Measurements from ENCODE around the gene EMX1. TPM values are rescaled to one million over a fixed set of nuclear protein-coding genes. Genes with fewer than 3 reads are reported as not detected.

The EMX1 gene
- total and polyA plus RNA-seq, 9 donors = 0.20 to 1.1 (median 0.28) TPM; not detected in 5

DNA sequence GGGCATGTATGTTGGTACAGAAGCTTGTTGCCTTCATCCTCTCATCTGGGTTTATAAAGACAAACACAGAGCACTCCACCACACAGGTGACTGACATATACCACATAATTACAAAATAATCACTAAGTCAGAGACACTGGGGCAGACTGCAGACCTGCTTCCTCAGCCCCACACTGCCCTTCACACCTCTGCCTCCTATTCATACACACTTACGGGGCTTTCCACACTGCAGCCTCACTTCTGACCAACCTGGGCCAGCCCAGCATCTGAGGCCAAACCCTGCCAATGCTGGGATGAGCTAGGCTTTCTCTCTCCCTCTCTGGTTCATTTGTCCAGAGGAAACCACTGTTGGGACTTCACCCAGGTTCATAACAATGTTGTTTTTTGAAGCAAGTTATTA is 4.5 kb downstream of the EMX1 start:
- TF ChIP-seq EP300 (IDR thresholded peaks at IDR 0.05) (no peak), POLR2A (IDR thresholded peaks at IDR 0.05) (no peak)
- TF ChIP-seq, protein P1, sequence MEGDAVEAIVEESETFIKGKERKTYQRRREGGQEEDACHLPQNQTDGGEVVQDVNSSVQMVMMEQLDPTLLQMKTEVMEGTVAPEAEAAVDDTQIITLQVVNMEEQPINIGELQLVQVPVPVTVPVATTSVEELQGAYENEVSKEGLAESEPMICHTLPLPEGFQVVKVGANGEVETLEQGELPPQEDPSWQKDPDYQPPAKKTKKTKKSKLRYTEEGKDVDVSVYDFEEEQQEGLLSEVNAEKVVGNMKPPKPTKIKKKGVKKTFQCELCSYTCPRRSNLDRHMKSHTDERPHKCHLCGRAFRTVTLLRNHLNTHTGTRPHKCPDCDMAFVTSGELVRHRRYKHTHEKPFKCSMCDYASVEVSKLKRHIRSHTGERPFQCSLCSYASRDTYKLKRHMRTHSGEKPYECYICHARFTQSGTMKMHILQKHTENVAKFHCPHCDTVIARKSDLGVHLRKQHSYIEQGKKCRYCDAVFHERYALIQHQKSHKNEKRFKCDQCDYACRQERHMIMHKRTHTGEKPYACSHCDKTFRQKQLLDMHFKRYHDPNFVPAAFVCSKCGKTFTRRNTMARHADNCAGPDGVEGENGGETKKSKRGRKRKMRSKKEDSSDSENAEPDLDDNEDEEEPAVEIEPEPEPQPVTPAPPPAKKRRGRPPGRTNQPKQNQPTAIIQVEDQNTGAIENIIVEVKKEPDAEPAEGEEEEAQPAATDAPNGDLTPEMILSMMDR (IDR thresholded peaks at IDR 0.05) = no peak
- DNase-seq = no peak
- WGBS, 3 donors = 85 to 89% (median 86%) methylated on average over 1 of the region's 1 CpG
- no peaks in the 10 kb centered on the region for H3K27me3 ChIP-seq
- H3K27ac ChIP-seq = no peak overlapping the region
- intact Hi-C loops (cut with DNase I) = no loop called here
- no peaks in the 10 kb centered on the region for H3K36me3 ChIP-seq
- H3K9me3 ChIP-seq = no peaks in the 10 kb centered on the region
- H3K4me3 ChIP-seq = no peak overlapping the region
- H3K4me1 ChIP-seq (ENCODE audit: insufficient read depth) = peaks cover 9% of the 10 kb centered on the region

DNA sequence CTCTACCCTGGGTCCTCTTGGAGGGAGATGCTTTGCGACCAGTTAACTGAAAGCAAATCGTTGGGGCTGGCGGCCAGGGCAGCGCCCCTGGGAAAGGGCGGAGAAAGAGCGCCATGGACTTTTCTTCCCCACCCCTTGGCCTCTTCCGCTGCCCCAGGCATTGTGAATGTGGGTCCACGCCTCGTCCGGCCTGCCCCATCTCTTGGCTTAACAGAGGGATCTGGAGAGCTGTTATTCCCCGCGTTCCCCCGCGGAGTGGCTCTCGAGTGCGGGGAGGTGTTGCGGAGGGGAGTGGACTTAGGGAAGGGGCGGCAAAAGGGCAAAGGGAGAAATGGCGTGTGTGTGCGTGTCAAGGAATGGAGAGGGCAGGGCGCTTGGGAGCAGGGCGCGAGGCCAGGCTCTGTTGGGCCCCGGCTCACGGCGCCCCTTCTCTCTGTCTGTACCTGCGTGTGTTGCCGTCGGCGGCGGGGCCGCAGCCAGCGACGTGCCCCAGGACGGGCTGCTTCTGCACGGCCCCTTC is 6.6 kb downstream of the EMX1 start:
- Histone ChIP-seq H3K27ac (no peak overlapping the region), H3K9me3 (no peaks in the 10 kb centered on the region), H3K36me3 (no peaks in the 10 kb centered on the region), H3K4me3 (no peak overlapping the region), H3K27me3 (no peaks in the 10 kb centered on the region), H3K4me1 (ENCODE audit: insufficient read depth) (peaks cover 8% of the 10 kb centered on the region)
- TF ChIP-seq, protein P1 (IDR thresholded peaks at IDR 0.05) = no peak
- TF ChIP-seq POLR2A (IDR thresholded peaks at IDR 0.05) = no peak
- no peak for TF ChIP-seq EP300 (IDR thresholded peaks at IDR 0.05)
- 8 to 9% (median 9%) methylated on average over 33 to 36 of the region's 36 CpGs for WGBS, 3 donors
- intact Hi-C loops (cut with DNase I) = no loop called here
- DNase-seq = no peak

DNA sequence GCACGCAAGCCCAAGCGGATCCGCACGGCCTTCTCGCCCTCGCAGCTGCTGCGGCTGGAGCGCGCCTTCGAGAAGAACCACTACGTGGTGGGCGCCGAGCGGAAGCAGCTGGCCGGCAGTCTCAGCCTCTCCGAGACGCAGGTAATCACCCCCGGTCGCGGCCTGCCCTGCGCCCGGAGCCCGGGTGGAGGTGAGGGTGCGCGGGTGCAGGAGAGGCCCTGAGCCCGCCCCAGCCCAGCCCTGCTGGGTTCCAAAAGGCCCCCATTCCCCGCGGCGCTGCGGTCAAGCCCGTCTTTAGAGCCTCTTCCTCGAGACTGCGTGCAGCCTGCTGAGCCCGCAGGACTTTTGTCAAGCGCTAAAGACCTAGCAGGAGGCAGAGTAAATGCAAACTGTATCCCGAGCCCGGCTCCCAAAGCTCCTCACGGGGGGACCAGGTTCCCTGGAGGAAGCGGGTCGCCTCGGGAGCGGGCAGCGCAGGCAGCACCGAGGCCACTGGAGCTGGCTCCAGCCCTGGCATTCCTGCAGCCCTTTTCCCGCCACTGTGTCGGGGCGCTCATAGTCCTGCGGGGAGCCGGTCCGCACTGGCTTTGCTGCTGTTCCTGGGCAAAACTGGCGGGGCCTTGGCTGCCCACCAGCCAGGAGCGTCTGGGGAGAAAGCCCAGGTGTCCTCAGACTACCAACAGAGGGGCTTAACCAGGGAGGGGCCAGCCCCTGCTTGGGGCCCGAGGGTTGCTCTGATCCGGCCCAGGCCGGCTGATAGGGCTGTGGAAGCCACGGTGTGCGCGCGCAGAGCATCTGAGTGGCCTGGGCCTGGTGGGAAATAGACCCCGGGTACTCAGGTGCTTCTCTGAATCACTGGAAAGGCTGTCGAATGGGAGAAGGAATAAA is 7.3 kb downstream of the EMX1 start:
- no peaks in the 10 kb centered on the region for H3K27me3 ChIP-seq

DNA sequence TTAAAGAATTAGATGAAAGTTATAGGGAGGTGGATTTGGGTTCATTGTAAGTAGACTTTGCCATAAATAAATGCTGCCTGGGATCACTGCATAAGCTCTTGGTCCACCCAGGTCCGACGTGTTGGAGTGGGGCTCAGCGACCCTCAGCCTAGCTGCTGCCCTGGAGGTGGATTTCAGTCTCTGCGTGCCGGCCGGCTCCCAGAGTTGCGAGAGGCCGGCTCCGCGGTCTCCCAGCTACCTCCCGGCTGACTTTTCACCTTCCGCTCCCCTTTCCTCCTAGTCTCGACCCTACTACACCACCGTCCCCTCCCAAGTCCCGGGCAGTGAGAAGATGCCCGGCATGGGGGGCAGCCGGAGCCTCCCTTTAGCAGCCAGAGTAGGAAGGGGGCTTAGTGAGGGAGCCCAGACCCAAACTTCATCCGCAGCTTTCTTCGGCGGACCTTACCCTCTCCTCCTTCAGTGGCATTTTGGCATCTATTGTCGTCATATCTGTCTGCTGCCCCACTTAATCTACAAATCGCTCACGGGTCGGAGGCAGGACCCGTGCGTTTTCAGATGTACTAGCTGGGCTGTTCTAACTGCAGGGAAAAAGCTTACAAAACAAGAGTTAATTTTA is 8.1 kb downstream of the EMX1 start:
- Histone ChIP-seq H3K36me3 (no peaks in the 10 kb centered on the region), H3K27ac (no peak overlapping the region), H3K4me3 (no peak overlapping the region), H3K4me1 (ENCODE audit: insufficient read depth) (peaks cover 6% of the 10 kb centered on the region), H3K9me3 (no peaks in the 10 kb centered on the region), H3K27me3 (no peaks in the 10 kb centered on the region)
- 5 to 11% (median 9%) methylated on average over 26 of the region's 26 CpGs for WGBS, 3 donors
- TF ChIP-seq, protein P1 (IDR thresholded peaks at IDR 0.05) = no peak
- TF ChIP-seq POLR2A (IDR thresholded peaks at IDR 0.05) (no peak), EP300 (IDR thresholded peaks at IDR 0.05) (no peak)
- intact Hi-C loops (cut with DNase I) = no loop called here
- no peak for DNase-seq

More for the DNA sequence above, 7.3 kb downstream of the EMX1 start:
- intact Hi-C loops (cut with DNase I) = no loop called here
- Histone ChIP-seq H3K9me3 (no peaks in the 10 kb centered on the region), H3K4me3 (no peak overlapping the region), H3K27ac (no peak overlapping the region), H3K4me1 (ENCODE audit: insufficient read depth) (peaks cover 8% of the 10 kb centered on the region), H3K36me3 (no peaks in the 10 kb centered on the region)
- DNase-seq = no peak
- TF ChIP-seq EP300 (IDR thresholded peaks at IDR 0.05) (no peak), POLR2A (IDR thresholded peaks at IDR 0.05) (no peak)
- TF ChIP-seq, protein P1 (IDR thresholded peaks at IDR 0.05) = no peak
- 3 to 6% (median 3%) methylated on average over 22 to 61 of the region's 61 CpGs for WGBS, 3 donors

All from ovary (tissue), 9 donors.